Myocyte (in vitro differentiated cells): ENCODE results near the gene MCM3AP. TPM values are rescaled to one million over a fixed set of nuclear protein-coding genes. Genes with fewer than 3 reads are reported as not detected.

Source experiments
- DNase-seq: peaks from one replicate; pipeline ENCODE4 v3.0.0-alpha.2; 2012; ENCODE audit warnings: low read depth
- total RNA-seq: library from RNA; depleted of rRNA; stranded (reverse); fragments of >200 nt; gene quantifications from 2 replicates; pipeline ENCODE4 v1.2.3, GENCODE V29; 2014

MCM3AP gene
- total RNA-seq, 1 donor from 2014 or later = 85.4 TPM

DNA sequence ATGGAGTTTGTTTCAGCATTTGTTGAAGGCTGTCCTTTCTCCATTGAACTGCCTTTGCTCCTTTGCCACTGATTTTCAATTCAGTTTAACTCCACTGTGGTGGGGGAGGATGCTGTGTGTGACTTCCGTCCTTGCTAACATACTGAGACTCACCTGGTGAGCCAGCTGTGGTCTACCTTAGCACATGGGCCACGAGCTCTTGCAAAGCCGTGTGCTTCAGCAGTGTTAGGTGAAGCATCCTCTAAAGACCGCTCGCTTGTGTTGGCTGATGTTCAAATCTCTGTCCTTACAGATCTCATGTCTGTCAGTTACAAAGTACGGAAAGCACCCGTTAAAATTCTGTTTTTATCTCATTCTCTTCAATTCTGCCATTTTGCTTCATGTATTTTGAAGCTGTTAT lies 97.6 kb downstream of the MCM3AP start:
- no peak for DNase-seq

DNA sequence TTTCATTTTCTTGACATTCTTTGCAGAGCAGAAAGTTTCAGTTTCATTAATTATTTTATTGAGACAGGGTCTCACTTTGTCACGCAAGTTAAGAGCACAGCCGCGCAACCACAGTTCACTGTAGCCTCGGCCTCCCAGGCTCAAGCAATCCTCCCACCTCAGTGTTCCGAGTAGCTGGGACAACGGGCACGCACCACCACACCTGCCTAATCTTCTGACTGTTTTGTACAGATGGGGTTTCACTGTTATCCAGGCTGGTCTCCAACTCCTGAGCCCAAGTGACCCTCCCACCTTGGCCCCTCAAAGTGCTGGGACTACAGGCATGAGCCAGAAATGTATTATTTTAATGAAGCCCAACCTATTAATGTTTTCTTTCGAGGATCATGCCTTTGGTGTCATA lies 98.2 kb downstream of the MCM3AP start:
- DNase-seq = no peak

DNA sequence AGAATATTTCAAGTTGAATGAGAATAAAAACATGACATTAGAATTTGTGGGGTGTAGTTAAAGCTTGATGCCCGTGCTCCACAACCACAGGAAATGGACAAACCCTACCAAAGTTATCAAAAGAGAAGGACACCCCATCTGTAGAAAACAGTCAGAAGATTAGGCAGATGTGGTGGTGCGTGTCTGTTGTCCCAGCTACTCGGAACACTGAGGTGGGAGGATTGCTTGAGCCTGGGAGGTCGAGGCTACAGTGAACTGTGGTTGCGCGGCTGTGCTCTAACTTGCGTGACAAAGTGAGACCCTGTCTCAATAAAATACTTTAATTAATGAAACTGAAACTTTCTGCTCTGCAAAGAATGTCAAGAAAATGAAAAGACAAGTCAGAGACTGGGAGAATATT lies 99.7 kb downstream of the MCM3AP start:
- DNase-seq = no peak

Other genes starting within 250 kb of the MCM3AP start
- gene COL6A2, start 187.5 kb downstream of the MCM3AP start, total RNA-seq = 941 and 998 TPM in 2 replicates
- gene FTCD, start 130.0 kb downstream of the MCM3AP start, total RNA-seq = 0.37 TPM in 1 of 2 replicates, not detected in the other
- gene SPATC1L, start 101.2 kb downstream of the MCM3AP start, total RNA-seq = 16.1 and 16.8 TPM in 2 replicates
- gene LSS, start 56.8 kb downstream of the MCM3AP start, total RNA-seq = 116 and 211 TPM in 2 replicates
- 21.5 and 31.5 TPM in 2 replicates for gene YBEY, start 731 bp upstream of the MCM3AP start, total RNA-seq
- gene C21orf58, start 38.3 kb upstream of the MCM3AP start, total RNA-seq = 1.2 and 1.7 TPM in 2 replicates
- 32.2 and 40.8 TPM in 2 replicates for gene PCNT, start 38.5 kb upstream of the MCM3AP start, total RNA-seq
- gene DIP2A, start 173.3 kb upstream of the MCM3AP start, total RNA-seq = 14.6 and 17.7 TPM in 2 replicates